ENCODE measurements around the gene LRP8.

- TF ChIP-seq CTCF (IDR thresholded peaks at IDR 0.05), result no peak
- TF ChIP-seq POLR2A (IDR thresholded peaks at IDR 0.05), result no peak
Measured at GRCh38 chr1:53338423-53338822, 10.6 kb upstream of the LRP8 start.
